H9 (cell line): ENCODE results near the gene ZBTB8OS. TPM values are rescaled to one million over a fixed set of nuclear protein-coding genes. Genes with fewer than 3 reads are reported as not detected.

Source experiments
- DNase-seq: peaks from one replicate; pipeline ENCODE4 v3.0.0-alpha.2; 2017
- H2AFZ ChIP-seq: one replicate; pipeline ENCODE4 v1.6.1; 2013; ENCODE audit warnings: mild to moderate bottlenecking, low read length, control low read depth, moderate library complexity
- H2AK5ac ChIP-seq: 2 replicates; pipeline ENCODE4 v1.6.1; 2013; ENCODE audit warnings: low read length, control low read depth, mixed read lengths; ENCODE audit not compliant: insufficient read length
- H2BK120ac ChIP-seq: one replicate; pipeline ENCODE4 v1.6.1; 2013; ENCODE audit warnings: low read depth, mild to moderate bottlenecking, low read length, control low read depth, inconsistent platforms; ENCODE audit not compliant: poor library complexity, severe bottlenecking
- H2BK12ac ChIP-seq: 2 replicates; pipeline ENCODE4 v1.6.1; 2013; ENCODE audit warnings: low read length, control low read depth, mixed read lengths, low read depth; ENCODE audit not compliant: insufficient read length
- H2BK15ac ChIP-seq: 2 replicates; pipeline ENCODE4 v1.6.1; 2013; ENCODE audit warnings: low read depth, low read length, control low read depth
- H2BK20ac ChIP-seq: one replicate; pipeline ENCODE4 v1.6.1; 2013; ENCODE audit warnings: low read depth, mild to moderate bottlenecking, low read length, control low read depth, inconsistent platforms; ENCODE audit not compliant: poor library complexity, severe bottlenecking
- H2BK5ac ChIP-seq: 2 replicates; pipeline ENCODE4 v1.6.1; 2013; ENCODE audit warnings: low read length, control low read depth, mixed read lengths; ENCODE audit not compliant: insufficient read length
- H3K14ac ChIP-seq: 2 replicates; pipeline ENCODE4 v1.6.1; 2013; ENCODE audit warnings: low read length, control low read depth; ENCODE audit not compliant: insufficient read depth
- H3K18ac ChIP-seq: 2 replicates; pipeline ENCODE4 v1.6.1; 2013; ENCODE audit warnings: low read depth, mild to moderate bottlenecking, mixed read lengths, low read length, control low read depth; ENCODE audit not compliant: insufficient read length
- H3K23ac ChIP-seq: 2 replicates; pipeline ENCODE4 v1.6.1; 2013; ENCODE audit warnings: low read length, control low read depth, mixed read lengths, low read depth; ENCODE audit not compliant: insufficient read length
- H3K23me2 ChIP-seq: 2 replicates; pipeline ENCODE4 v1.6.1; 2013; ENCODE audit warnings: low read depth, mild to moderate bottlenecking, mixed read lengths, low read length, control low read depth; ENCODE audit not compliant: insufficient read length, poor library complexity, severe bottlenecking
- H3K27ac ChIP-seq: 2 replicates; pipeline ENCODE4 v1.5.1; 2013; ENCODE audit warnings: low read length, control low read depth, mixed read lengths, low read depth; ENCODE audit not compliant: insufficient read length
- H3K27me3 ChIP-seq: 2 replicates; pipeline ENCODE4 v1.6.1; 2013; ENCODE audit warnings: low read length, control low read depth, inconsistent platforms; ENCODE audit not compliant: insufficient read depth
- H3K4ac ChIP-seq: 2 replicates; pipeline ENCODE4 v1.6.1; 2013; ENCODE audit warnings: low read depth, mild to moderate bottlenecking, control low read depth, inconsistent platforms, low read length, moderate library complexity
- H3K4me1 ChIP-seq: 2 replicates; pipeline ENCODE4 v1.6.1; 2013; ENCODE audit warnings: low read length, control low read depth, inconsistent platforms; ENCODE audit not compliant: insufficient read depth
- H3K4me2 ChIP-seq: 2 replicates; pipeline ENCODE4 v1.6.1; 2013; ENCODE audit warnings: low read length, control low read depth, mixed read lengths; ENCODE audit not compliant: insufficient read length, insufficient read depth
- H3K56ac ChIP-seq: 2 replicates; pipeline ENCODE4 v1.6.1; 2013; ENCODE audit warnings: low read depth, mild to moderate bottlenecking, mixed read lengths, low read length, control low read depth; ENCODE audit not compliant: insufficient read length
- H3K79me1 ChIP-seq: 2 replicates; pipeline ENCODE4 v1.6.1; 2013; ENCODE audit warnings: low read depth, mild to moderate bottlenecking, moderate library complexity, low read length, control low read depth, inconsistent platforms; ENCODE audit not compliant: insufficient read depth, poor library complexity, severe bottlenecking
- H3K79me2 ChIP-seq: 2 replicates; pipeline ENCODE4 v1.6.1; 2013; ENCODE audit warnings: low read length, control low read depth, inconsistent platforms; ENCODE audit not compliant: insufficient read depth
- H3K9ac ChIP-seq: 2 replicates; pipeline ENCODE4 v1.6.1; 2013; ENCODE audit warnings: low read length, control low read depth, mixed read lengths; ENCODE audit not compliant: insufficient read length; ENCODE audit errors: extremely low read depth
- H3K9me3 ChIP-seq: one replicate; pipeline ENCODE4 v1.6.1; 2013; ENCODE audit warnings: low read depth, low read length, inconsistent platforms; ENCODE audit not compliant: control insufficient read depth
- H3T11ph ChIP-seq: one replicate; pipeline ENCODE4 v1.6.1; 2013; ENCODE audit warnings: mild to moderate bottlenecking, low read length, control low read depth, inconsistent platforms
- H4K20me1 ChIP-seq: one replicate; pipeline ENCODE4 v1.6.1; 2013; ENCODE audit not compliant: control insufficient read depth, insufficient read length, insufficient read depth
- H4K5ac ChIP-seq: 2 replicates; pipeline ENCODE4 v1.6.1; 2013; ENCODE audit warnings: low read depth, mild to moderate bottlenecking, mixed read lengths, low read length, control low read depth; ENCODE audit not compliant: insufficient read length
- H4K8ac ChIP-seq: replicated peaks from 2 replicates; pipeline ENCODE4 v1.6.1; 2013; ENCODE audit warnings: low read length, control low read depth, mixed read lengths, low read depth; ENCODE audit not compliant: insufficient read length
- H4K91ac ChIP-seq: 2 replicates; pipeline ENCODE4 v1.6.1; 2013; ENCODE audit warnings: low read depth, mild to moderate bottlenecking, moderate library complexity, mixed read lengths, low read length, control low read depth; ENCODE audit not compliant: insufficient read length
- H3K27ac Mint-ChIP-seq, 3 experiments: 2 replicates in 2 of 3; 3 replicates in 1 of 3; pipeline ENCODE4 v1.8.0; 2020 to 2021; ENCODE audit warnings: mixed read lengths in 3 of 3, mild to moderate bottlenecking in 1 of 3, moderate library complexity in 1 of 3
- H3K27me3 Mint-ChIP-seq: 2 replicates; pipeline ENCODE4 v1.8.0; 2021; ENCODE audit warnings: low read depth, mild to moderate bottlenecking, moderate library complexity, mixed read lengths
- H3K36me3 Mint-ChIP-seq, 3 experiments: 2 replicates in 2 of 3; 3 replicates in 1 of 3; pipeline ENCODE4 v1.8.0; 2020 to 2021; ENCODE audit warnings: low read depth in 3 of 3, mixed read lengths in 3 of 3; ENCODE audit not compliant: insufficient read depth in 1 of 3
- H3K4me1 Mint-ChIP-seq, 2 experiments: 2 replicates each; pipeline ENCODE4 v1.8.0; 2020; ENCODE audit warnings: mixed read lengths in 2 of 2
- H3K4me3 Mint-ChIP-seq, 2 experiments: 2 replicates in 1 of 2; 3 replicates in 1 of 2; pipeline ENCODE4 v1.8.0; 2020 to 2021; ENCODE audit warnings: mild to moderate bottlenecking in 2 of 2, mixed read lengths in 2 of 2, moderate library complexity in 1 of 2
- H3K9me3 Mint-ChIP-seq, 2 experiments: 2 replicates in 1 of 2; 3 replicates in 1 of 2; pipeline ENCODE4 v1.8.0; 2020; ENCODE audit warnings: mild to moderate bottlenecking in 2 of 2, mixed read lengths in 2 of 2, moderate library complexity in 1 of 2
- CTCF ChIP-seq: fragments of 200-600 bp; sonication (generic); conservative IDR thresholded peaks from 3 replicates; pipeline ENCODE4 v1.8.0; 2021; ENCODE audit warnings: antibody characterized with exemption, mild to moderate bottlenecking
- WGBS: extraction: QIAGEN DNeasy Blood & Tissue Kit; methylation state at CpG from one replicate; pipeline ENCODE4 v1.1.7; 2013; ENCODE audit warnings: missing lambda C conversion rate, low lambda C conversion rate, mixed read lengths; ENCODE audit not compliant: insufficient read length; ENCODE audit errors: extremely low coverage; 5-methylcytosine and 5-hydroxymethylcytosine counted together
- total RNA-seq: library from RNA; stranded (reverse); gene quantifications from 2 replicates; pipeline ENCODE4 v1.2.1, GENCODE V29; 2021

ZBTB8OS gene
- total RNA-seq, 1 experiment from 2014 or later: 59.4 TPM

DNA sequence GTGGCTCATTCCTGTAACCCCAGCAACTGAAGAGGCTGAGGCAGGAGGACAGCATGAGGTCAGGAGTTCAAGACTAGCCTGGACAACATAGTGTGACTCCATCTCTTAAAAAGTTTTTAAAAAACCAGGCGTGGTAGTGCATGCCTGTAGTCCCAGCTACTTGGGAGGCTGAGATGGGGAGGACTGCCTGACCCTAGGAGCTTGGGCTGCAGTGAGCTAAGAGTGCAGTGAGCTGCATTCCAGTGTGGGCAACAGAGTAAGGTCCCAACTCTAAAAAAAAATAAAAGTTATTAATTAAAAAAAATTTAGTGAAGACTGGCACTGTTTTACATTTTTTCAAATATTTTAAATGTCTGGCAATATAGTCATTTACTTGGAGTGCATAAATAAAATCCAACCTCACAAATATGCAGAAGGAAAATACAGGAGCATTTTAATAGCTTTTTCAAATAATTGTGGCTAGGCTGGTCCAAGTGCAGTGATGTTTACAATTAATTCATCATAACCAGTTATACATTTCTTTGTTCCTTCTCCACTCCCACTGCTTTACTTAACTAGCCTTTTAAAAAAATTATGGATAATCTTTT lies 10.8 kb downstream of the ZBTB8OS start:
- H3K27ac Mint-ChIP-seq: peak overlapping the region in 1 of 3 experiments; percentile 67; a peak in 1 of 7 replicates
- no peak overlapping the region for H3K56ac ChIP-seq
- no peak overlapping the region for H4K8ac ChIP-seq
- DNase-seq: no peak
- no peak for TF ChIP-seq CTCF
- H4K5ac ChIP-seq: no peak overlapping the region
- no peak overlapping the region for H3K9ac ChIP-seq
- H3K4me2 ChIP-seq: no peak overlapping the region
- peaks cover 0 to 12% (median 6%) of the 10 kb centered on the region in 3 experiments; a peak in 4 of 7 replicates for H3K36me3 Mint-ChIP-seq
- no peaks in the 10 kb centered on the region for H3K9me3 Mint-ChIP-seq
- no peak overlapping the region for H2BK120ac ChIP-seq
- H3K4me3 Mint-ChIP-seq: no peak overlapping the region
- no peaks in the 10 kb centered on the region; the same call in 1 of the 2 replicates for H3K4me1 ChIP-seq
- H2BK20ac ChIP-seq: no peak overlapping the region
- no peaks in the 10 kb centered on the region for H3K27me3 Mint-ChIP-seq
- no peak overlapping the region for H2AFZ ChIP-seq
- no peak overlapping the region for H3K14ac ChIP-seq
- no peak overlapping the region for H2BK15ac ChIP-seq
- peaks cover 3% of the 10 kb centered on the region for H3K79me2 ChIP-seq
- H3T11ph ChIP-seq: no peak overlapping the region
- peaks cover 3% of the 10 kb centered on the region for H3K79me1 ChIP-seq
- no CpG with 5 or more reads among the region's 1 CpG for WGBS
- H4K20me1 ChIP-seq: no peaks in the 10 kb centered on the region
- no peak overlapping the region for H2AK5ac ChIP-seq
- no peaks in the 10 kb centered on the region for H3K9me3 ChIP-seq
- H3K23ac ChIP-seq: no peak overlapping the region
- H2BK5ac ChIP-seq: no peak overlapping the region
- no peak overlapping the region for H4K91ac ChIP-seq
- H3K4me1 Mint-ChIP-seq: peaks cover 34 to 37% of the 10 kb centered on the region in 2 experiments
- H3K4ac ChIP-seq: no peak overlapping the region
- H3K18ac ChIP-seq: no peak overlapping the region
- H3K27ac ChIP-seq: no peak overlapping the region
- no peaks in the 10 kb centered on the region for H3K27me3 ChIP-seq
- H3K23me2 ChIP-seq: no peaks in the 10 kb centered on the region
- H2BK12ac ChIP-seq: no peak overlapping the region
